C4-2B (cell line): ENCODE results near the gene ZC3H12C.

Experiments
- CTCF ChIP-seq: fragments of 450-650 bp; conservative IDR thresholded peaks from 2 replicates; pipeline ENCODE4 v1.5.1; 2017; ENCODE audit warnings: mild to moderate bottlenecking
- ZFX ChIP-seq: fragments of 450-650 bp; IDR thresholded peaks from 2 replicates; pipeline ENCODE4 v1.6.1; 2017

GRCh38 chr11:110070176-110070575 is 23.0 kb upstream of the ZC3H12C start:
- TF ChIP-seq CTCF (no peak), ZFX (no peak)
